SW 1271 (cell line): ENCODE data around the gene PHF1.
A peak's percentile ranks its signal among the peaks of the same experiment; 100 is the strongest.
"Not testable (repeated sequence)": the region's sequence is repeated elsewhere in the genome, so short reads cannot be mapped to it uniquely, and the experiment has no call there.

Source experiments
- DNase-seq, 2 experiments: peaks; one replicate each; lab custom pipeline; 2025; lab: John Stamatoyannopoulos, UW

PHF1 gene

GRCh38 chr6:33410711-33411631, at the start of gene PHF1:
TSS of gene PHF1 (plus strand) at chr6:33411014. CDS start at chr6:33412264, 1,250 bp downstream.
- DNase-seq = peak; percentile 68 to 87

DNA sequence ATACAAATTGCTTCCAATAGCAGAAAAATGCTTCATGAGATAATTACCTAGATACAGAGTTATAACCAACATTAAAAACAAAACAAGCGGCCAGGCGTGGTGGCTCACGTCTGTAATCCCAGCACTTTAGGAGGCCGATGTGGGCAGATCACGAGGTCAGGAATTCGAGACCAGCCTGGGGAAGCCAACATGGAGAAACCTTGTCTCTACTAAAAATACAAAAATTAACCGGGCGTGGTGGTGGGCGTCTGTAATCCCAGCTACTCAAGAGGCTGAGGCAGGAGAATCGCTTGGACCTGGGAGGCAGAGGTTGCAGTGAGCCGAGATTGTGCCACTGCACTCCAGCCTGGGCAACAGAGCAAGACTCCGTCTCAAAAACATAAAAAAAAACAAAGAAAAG, 47.3 kb upstream of the PHF1 start:
- DNase-seq = not testable (repeated sequence)

GRCh38 chr6:33364475-33365205, 46.2 kb upstream of the PHF1 start:
- DNase-seq = not testable (repeated sequence)

GRCh38 chr6:33365206-33365971, 45.4 kb upstream of the PHF1 start:
- not testable (repeated sequence) for DNase-seq

DNA sequence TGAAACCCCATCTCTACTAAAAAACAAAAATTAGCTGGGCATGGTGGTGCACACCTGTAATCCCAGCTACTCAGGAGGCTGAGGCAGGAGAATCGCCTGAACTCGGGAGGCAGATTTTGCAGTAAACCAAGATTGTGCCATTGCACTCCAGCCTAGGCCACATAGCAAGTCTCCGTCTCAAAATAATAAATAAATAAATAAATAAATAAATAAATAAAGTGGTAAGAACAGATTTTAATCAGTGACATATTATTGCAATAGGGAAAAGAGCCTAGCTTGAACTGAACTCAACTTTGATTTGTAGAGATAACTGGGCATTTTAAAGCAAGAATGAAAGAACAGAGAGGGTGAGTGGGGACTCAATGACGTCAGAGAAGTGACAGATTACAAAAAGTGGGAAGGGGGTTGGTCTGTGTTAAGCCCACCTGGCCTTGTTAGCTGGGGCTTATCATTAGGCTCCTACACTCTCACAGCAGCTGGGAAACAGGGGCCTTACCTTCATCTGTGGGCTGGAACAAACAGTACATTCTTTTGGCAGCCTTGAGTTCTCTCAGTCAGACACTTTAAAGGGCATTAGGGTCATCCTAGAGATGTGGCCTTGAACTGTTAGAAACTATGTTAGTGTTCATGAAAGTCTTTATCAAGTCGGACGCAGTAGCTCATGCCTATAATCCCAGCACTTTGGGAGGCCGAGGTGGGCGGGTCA, 43.7 kb upstream of the PHF1 start:
- DNase-seq = no peak

DNA sequence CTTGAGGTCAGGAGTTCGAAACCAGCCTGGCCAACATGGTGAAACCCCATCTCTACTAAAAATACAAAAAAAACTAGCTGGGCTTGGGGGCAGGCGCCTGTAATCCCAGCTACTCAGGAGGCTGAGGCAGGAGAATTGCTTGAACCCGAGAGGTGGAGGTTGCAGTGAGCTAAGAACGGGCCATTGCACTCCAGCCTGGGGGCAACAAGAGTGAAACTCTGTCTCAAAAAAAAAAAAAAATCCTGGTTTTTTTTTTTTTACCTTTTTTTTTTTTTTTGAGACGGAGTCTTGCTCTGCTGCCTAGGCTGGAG, 43.1 kb upstream of the PHF1 start:
- DNase-seq = not testable (repeated sequence)

- DNase-seq = not testable (repeated sequence)
Measured at GRCh38 chr6:33371901-33372300, 38.9 kb upstream of the PHF1 start.

- DNase-seq = no peak
Measured at GRCh38 chr6:33372526-33373123, 38.2 kb upstream of the PHF1 start.

DNA sequence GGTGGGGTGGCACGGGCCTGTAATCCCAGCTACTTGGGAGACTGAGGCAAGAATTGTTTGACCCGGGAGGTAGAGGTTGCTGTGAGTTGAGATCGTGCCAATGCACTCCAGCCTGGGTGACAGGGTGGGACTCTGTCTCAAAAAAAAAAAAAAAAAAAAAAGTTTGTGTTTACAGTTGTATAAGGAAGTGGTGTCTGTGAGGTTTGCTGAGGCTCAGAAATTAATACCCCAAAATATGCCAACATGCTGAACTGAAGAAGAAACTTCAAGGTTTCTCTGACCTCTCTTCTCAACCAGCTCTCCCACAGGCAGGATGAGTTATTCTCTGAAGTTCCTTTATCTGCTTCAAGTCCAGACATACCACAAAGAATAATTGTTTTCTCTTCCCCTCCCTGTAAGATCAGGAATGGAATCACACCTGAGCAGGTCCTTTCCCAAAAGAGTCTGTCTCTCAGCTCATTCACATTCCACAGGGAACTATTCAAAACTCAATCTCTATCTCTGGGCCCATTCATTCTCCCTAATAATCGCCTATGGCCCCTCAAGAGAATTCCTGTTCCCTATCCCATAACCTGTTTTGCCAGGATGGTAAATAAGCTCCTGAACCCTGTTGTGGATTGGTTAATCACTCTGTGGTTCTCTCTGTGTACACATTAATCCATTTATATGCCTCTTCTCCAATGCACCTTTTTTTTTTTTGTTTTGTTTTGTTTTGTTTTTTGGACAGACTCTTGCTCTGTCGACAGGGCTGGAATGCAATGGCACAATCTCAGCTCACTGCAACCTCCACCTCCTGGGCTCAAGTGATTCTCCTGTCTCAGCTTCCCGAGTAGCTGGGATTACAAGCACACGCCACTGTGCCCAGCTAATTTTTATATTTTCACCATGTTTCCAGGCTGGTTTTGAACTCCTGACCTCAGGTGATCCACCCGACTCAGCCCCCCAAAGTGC, 36.6 kb upstream of the PHF1 start:
- no peak for DNase-seq

DNA sequence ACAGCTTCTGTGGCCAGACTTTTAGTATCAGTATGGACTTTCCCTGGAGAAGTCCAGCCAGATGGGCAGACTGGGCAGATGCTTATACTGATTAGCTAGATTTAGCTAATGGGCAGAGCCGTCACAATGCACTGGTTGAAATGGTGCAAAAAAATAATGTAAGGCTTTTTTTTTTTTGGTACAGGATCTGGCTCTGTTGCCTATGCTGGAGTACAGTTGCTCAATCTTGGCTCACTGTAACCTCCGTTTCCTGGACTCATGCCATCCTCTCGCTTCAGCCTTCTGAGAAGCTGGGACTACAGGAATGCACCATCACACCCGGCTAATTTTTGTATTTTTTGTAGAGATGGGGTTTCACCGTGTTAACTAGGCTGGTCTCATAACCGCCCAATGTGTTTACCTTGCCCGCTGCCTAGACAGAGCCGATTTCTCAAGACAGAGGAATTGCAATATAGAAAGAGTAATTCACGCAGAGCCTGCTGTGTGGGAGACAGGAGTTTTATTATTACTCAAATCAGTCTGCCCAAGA, 35.6 kb upstream of the PHF1 start:
- DNase-seq = no peak

DNA sequence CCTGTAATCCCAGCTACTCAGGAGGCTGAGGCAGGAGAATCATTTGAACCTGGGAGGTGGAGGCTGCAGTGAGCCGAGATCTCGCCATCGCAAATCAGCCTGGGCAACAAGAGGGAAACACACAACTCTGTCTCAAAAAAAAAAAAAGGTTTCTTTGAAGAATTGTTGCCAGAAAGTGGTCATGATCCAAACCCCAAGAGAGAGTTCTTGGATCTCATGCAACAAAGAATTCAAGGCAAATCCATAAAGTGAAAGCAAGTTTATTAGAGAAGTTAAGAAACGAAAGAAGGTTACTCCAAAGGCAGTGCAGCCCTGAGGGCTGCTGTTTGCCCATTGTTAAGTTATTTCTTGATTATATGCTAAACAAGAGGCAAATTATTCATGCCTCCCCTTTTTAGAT, 33.6 kb upstream of the PHF1 start:
- no peak for DNase-seq

DNA sequence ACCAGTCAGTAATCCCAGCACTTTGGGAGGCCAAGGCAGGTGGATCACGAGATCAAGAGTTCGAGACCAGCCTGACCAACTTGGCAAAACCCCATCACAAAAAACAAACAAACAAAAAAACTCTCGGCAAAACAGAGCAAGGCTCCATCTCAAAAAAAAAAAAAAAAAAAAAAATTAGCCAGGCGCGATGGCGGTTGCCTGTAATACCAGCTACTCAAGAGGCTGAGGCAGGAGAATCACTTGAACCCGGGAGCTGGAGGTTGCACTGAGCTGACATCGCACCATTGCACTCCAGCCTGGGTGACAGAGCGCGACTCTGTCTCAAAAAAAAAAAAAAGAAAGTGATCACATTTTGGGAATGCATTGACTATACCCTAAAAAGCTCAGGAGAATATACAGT, 31.6 kb upstream of the PHF1 start:
- not testable (repeated sequence) for DNase-seq

GRCh38 chr6:33380272-33380981, 30.4 kb upstream of the PHF1 start:
- no peak for DNase-seq

DNA sequence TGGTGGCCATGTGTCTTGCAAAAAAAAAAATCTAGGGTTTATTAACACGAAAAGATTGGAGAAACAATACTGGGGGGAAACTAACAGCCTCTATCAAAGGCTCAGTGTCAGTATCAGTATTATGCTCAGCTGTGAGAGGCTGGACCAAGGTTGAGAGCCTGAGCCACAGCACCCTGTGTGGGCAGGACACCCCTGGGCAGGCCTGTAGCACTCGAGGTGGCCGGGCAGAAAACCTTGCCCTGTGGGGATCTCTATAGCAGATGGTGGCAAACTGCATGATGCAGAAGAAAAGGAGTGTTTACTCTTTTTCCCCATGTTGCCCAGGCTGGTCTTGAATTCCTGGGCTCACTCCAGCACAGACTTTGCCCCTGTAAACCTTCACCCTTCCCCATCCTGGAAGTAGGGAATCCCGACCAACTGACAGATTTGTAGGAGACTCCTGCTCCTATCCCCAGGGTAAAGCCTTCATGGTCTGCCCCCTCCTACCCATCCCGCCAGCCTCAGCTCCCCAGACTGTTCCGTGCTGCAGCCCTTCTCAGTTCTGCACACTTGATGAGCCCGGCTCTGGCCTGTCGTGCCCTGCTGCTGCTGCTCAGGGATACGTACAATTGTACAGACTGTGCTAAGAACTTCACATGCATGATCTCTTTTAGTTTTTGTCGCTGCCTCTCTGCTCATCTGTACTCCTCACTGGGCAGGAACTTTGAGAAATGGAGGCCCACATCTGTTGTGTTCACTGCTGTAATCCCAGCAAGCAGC, 27.2 kb upstream of the PHF1 start:
- no peak for DNase-seq

DNA sequence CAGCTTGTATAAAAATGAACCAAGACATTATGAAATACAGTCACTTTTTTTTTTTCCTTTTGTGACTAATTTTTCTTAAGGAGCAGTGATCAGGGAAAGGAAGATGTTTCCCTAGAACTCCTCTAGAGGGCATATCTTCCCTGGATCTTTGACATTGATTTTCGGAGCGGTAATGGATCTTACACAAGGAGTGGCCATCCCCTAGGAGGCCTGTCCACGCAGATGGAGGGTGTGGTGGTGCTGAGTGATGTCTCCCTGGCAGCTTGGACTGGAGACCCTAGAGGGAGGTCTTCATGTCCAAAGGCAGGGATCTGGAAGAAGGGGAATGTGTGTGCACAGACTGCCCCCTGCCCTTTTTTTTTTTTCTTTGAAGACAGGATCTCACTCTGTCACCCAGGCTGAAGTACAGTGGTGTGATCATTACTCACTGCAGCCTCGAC, 26.2 kb upstream of the PHF1 start:
- DNase-seq = peak in 1 of 2 experiments; percentile 68

DNA sequence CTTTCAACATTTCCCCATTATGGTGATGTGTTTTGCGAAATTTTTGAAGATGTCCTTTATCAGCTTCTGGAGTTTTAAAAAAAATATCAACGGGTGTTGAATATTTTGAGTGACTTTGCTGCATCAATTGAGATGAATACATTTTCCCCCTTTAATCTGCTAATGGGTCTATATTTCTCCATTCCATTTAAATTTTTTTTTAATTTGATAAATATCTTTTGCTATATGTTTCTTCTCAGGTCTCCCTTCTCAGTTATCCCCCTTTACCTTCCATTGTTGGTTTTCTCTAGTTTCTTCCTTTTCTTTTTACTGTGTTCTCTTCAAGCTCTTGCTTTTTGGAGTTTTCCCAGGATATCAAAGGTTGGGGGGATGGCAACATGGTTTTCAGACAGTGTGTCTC, 20.6 kb upstream of the PHF1 start:
- no peak for DNase-seq

DNA sequence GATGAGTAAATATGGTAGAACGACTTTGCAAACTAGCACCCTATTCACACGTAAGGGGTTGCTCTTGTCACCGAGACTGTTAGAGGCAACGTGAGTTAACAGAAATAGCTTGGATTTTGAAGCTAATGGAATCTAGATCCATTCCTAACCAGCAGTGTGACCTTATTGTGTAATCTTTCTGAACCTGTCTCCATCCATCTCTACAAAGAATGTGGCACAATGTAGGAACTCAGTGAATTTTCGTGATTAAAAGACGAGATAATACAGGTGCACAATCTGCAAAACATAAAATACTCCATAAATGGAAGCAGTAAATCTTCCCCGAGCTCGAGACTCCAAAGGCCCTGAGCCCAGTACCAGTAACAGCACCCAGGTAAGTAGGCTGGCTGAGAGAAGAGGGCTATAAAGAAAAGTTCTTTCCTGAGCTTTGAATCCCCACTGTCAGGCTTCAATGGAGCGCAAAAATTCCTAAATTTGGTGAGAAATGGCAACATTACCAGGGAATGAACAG, 20.0 kb upstream of the PHF1 start:
- no peak for DNase-seq

- DNase-seq = peak; percentile 99 to 100
Measured at GRCh38 chr6:33391278-33391921, 19.4 kb upstream of the PHF1 start, which contains the start of gene KIFC1. TSS of gene KIFC1 (plus strand) at chr6:33391823. CDS start at chr6:33391986, 163 bp downstream.
